ENCODE measurements around the gene OXSR1. TPM values are rescaled to one million over a fixed set of nuclear protein-coding genes. Genes with fewer than 3 reads are reported as not detected.
A peak's percentile ranks its signal among the peaks of the same experiment; 100 is the strongest.

OXSR1 gene
- total RNA-seq: 22.4 TPM
- long read RNA-seq, full-length matches to known transcripts: 14 of 37 reads
- long read RNA-seq, partial matches to known transcripts: 23 of 37 reads
- long read RNA-seq, other reads (novel, unspliced or antisense): 0 of 37 reads

DNA sequence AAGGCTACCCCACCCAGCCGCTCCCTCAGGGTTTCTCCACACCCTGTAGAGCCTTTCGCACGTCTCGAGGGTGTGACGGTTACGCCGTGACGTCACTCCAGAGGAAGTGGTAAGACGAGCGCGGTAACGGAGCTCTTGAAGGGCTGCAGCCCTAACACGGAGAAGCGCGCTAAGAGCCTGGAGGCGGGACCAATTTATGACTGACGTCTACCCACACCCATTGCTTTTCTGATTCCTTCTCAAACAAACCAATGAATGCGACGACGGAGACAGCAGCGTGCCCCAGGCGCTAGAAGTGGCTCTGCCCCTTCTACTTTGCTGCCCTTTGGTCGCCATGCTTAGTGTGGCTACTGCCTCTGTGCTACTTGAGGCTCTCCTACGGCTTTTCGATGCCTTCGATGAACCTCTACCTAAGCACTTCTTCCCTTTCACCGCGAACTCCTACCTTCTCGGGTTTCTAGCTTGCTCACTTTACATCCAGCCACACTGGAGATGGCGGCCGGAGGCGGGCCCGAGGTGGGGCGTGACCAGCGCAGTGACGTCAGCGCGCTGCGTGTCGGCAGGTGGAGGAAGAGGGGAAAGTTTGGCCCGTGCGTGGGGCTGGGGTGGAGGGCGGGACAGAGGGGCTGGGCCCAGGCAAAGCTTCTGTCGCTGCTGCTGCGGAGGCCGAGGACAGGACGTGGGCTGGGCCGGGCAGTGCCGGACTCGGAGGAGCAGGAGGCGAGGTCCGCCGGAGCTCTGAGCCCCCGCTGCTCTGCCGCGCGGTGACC lies at the start of gene OXSR1:
Gene OXSR1 (plus strand): TSS at position 586 of the 770 bp plus-strand sequence. CDS start 340 bp downstream, outside the sequence.
- intact Hi-C loops (cut with micrococcal nuclease): no loop called here
- ATAC-seq (peak; percentile 95), DNase-seq (peak; percentile 99)

DNA sequence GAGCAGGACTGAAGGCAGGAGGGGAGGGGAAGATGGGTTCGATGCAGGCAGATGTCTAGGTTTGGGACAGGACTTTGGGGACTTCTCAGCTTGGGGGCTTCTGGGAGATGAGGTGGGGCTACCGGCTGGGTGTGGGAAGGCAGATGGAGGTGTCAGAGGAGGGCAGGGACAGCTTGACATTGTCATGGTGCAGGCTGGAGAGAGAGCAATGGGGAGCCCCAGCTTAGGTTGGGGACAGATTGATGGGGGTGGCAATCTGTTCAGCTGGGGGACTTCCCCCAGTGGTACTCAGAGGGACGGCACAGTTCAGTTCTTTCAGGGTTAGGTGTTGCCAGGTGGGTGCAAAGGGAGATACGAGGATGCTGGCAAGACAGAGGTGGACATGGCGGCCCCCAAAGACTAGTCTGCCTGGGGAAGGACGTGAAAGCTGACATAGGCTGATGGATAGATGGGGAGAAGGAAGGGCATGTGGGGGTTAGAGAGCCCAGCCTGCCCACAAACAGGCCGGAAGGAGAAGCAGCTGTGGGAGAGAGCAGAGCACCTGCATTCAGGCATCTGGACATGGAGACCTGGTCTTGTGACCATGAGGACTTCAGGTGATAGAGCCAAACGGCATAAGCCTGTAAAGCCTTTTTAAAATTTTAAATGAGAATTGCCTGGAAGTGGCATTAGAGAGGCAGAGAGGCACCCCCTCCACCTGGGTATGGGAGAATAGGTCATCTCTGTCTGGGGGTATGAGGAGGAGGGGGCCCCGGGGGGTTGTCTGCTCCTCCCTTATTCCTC lies 49.5 kb upstream of the OXSR1 start:
- no peak for DNase-seq
- intact Hi-C loops (cut with micrococcal nuclease): no loop called here
- ATAC-seq: no peak

DNA sequence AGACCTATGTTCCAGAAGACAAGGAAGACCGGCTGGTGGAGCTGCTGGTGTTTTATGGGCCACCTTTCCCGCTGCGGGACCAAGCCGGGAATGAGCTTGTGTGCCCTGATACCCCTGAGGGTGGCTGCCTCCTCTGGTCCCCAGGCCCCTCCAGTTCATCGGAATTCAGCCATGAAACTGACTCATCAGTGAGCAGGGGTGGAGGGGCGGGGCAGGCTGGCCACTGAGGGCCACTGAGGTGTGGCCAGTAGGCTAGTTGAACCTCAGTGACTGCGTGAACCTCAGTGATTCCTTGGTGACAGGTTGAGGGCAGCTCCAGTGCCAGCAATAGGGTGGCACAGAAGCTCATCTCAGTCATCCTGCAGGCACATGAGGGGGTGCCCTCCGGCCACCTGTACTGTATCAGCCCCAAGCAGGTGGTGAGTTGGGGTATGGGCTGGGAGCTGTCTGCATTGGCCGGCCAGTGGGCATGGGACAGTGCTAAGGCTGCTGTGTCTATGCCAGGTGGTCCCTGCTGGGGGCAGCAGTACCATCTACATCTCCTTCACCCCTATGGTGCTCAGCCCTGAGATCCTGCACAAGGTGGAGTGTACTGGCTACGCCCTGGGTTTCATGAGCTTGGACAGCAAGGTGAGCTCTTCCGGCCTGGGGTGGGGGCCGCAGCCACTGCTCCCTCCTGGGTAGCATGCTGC lies 48.7 kb upstream of the OXSR1 start:
- intact Hi-C loops (cut with micrococcal nuclease): no loop called here
- DNase-seq (no peak), ATAC-seq (peak; percentile 5)

DNA sequence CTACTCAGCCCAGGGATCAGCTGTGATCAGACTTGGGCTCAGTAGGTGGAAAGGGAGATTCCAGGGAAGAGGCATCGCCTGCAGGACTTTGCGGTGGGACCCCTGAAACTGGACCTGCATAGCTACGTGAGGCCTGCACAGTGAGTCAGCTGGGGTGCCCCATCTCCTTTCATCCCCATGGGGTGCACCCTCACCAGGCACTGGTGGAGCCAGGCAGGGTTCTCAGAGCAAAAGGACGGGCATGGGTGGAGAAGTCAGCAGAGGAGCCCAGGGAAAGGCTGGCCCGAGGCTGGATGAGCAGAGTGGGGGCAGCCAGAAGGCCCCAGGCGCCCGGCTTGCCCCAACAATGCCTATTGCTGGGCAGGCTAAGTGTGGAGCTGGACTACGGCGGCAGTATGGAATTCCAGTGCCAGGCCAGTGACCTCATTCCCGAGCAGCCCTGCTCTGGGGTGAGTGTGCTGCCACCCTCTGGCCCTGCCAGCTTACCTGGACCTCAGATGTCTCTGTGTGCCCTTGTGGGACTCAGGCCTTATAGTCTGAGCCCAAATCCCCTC lies 48.1 kb upstream of the OXSR1 start:
- DNase-seq (peak; percentile 64), ATAC-seq (peak; percentile 86)
- intact Hi-C loops (cut with micrococcal nuclease): no loop called here

DNA sequence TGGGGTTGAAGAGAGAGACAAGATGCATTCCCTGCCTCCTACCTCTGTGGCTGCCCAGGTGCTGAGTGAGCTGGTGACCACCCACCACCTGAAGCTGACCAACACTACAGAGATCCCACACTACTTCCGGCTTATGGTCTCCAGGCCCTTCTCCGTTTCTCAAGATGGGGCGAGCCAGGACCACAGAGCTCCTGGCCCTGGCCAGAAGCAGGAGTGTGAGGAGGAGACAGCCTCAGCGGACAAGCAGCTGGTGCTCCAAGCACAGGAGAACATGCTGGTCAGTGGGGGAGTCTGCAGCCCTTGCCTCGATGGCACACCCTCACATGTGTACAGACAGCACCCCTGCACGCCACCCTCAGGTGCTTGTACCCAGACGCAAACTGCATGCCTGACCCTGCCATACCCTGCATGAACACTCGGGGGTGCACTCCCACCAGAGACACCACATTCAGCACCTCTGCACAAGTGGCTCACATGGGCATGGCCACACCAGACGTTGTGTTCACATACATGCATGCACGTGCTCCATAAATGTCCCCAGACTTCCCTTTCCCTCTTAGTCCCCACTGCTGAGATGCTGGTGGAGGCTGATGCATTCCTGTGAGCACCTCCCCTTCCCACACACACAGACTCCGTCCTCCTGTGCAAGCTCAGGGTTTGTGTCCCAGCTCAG lies 47.5 kb upstream of the OXSR1 start:
- peak; percentile 65 for DNase-seq
- intact Hi-C loops (cut with micrococcal nuclease): no loop called here
- peak; percentile 69 for ATAC-seq

DNA sequence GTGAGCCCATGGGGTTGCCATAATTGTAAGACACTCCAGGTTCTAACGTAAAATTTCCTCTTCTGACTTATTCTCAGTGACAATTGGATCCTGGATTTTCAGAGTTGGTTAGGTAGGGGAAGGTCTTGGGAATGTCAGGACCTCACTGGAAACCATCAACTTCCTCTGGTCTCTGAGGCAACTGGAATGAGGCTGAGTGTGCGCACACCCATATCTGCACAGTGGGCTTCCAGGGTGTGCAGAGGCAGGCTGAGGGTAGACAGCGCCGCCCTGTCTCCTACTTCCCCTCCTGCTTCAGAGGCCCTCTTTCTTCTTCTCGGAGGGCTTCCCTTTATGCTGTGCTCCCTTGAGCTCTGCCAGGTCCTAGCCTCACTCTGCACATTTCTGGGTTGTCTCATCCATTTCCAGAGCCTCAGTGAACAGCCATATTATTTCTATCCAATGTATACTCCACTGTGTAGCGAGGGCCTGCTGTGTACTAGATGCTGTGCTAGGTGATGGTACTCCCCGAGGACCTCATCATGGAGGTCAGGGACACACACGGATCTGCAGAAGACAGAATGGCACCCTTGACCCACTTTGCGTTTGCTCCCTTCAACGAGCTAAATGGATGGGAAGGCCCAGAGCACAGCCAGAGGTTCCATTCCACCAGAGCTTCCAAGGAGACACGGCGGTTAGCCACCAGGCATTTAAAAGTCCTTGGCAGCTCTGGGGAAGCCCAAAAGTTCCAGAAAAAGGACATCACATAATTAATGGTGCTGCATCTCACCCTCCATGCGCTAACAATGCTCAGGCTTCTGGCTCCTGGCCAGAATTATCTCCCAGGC lies 46.7 kb upstream of the OXSR1 start:
- ATAC-seq (no peak), DNase-seq (no peak)
- intact Hi-C loops (cut with micrococcal nuclease): no loop called here

DNA sequence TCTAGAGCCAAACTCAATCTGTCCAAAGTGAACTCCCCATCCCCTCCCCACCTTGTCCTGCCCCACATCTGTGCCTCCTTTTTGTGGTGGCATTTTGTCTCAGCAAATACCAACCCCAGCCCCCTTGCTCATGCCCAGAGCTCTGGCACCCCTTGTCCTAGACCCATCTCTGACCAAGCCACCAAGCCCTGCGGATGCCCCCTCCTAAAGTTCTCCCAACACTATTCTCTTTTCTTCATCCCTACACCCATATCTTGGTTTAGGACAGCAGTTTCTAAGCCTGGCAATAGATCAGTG lies 46.1 kb upstream of the OXSR1 start:
- DNase-seq: no peak
- intact Hi-C loops (cut with micrococcal nuclease): no loop called here
- ATAC-seq: no peak

DNA sequence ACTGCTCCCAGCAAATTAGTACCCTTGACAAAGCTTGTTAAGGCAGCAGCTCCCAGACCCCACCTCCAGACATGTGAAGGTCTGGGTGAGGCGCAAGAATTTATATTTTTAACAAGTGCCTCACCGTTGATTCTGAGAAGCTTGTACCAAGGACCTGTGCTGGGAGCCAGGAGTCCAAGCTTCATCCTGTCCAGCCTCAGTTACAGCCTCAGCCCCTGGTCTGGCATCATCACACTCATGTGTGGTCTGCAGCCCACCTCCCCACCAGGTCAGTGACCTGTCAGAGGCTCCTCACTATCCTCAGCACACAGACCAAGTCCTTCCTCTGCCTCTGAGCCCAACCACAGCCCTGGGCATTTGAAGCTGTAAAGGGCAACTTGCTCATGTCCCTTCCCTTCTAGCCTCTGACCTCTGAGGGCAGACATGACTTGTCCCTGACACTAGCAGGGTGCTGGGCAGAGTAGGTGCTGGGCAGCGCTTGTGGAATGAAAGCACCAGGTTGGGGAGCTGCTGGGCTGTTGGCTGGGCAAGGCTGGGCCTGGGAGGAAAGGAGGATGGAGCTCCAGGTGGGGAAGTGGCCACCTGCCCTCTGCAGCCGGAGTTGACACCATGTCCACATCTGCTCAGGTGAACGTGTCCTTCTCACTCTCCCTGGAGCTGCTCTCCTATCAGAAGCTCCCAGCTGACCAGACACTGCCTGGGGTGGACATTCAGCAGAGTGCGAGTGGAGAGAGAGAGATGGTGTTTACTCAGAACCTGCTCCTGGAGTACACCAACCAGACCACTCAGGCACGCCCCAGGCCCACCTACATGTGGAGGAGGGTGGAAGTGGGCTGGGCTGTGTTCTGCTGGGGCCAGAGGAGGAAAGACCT lies 45.3 kb upstream of the OXSR1 start:
- peak; percentile 25 for DNase-seq
- no peak for ATAC-seq
- intact Hi-C loops (cut with micrococcal nuclease): no loop called here

DNA sequence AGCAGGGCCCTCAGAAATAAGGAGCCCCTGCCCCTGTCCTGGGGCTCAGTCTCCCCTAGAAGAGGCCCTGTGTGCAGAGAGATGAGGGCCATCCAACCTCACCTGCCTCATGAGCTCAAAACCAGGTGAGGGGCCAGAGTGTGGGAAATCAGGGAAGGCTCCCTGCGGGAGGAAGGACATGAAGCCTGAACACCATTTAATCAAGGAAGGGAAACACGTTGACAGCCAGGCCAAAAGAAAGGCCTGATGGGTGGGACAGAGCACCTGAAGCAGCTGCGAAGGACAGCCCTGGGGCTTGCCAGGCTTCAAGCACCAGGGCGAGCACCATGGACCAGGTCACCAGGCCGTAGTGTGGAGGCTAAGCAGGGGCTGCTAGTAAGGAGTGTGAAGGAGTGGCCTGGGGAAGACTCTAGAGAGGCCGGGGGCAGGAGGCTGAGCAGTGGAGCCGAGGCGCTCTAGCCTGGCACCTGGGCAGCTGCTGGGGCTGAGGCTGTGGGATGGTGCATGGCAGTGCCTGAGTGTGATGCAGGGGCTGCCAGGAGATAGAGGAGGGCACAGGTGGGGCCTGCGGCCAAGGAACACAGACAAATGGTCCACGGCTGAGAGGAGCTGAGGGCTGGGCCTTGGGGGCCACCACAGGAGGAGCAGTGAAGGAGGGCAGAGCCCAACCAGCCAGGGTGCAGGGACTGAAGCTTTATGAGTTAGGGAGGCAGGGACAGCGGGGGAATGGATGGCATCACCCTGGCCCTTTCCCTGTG lies 44.5 kb upstream of the OXSR1 start:
- intact Hi-C loops (cut with micrococcal nuclease): no loop called here
- DNase-seq (no peak), ATAC-seq (no peak)

DNA sequence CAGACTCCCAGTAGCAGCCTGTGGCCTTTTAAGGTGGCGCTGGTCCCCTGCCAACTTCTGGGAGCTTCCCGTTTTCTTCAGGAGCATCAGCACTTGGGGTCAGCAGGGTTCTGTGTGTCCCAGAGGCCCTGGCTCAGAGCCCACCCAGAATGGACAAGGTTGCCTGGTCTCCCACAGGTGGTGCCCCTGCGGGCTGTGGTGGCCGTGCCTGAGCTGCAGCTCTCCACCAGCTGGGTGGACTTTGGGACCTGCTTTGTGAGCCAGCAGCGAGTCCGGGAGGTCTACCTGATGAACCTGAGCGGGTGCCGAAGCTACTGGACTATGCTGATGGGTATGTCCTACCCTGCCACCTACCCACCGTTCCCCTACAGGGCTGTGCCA lies 43.9 kb upstream of the OXSR1 start:
- ATAC-seq (no peak), DNase-seq (peak; percentile 35)
- intact Hi-C loops (cut with micrococcal nuclease): no loop called here

DNA sequence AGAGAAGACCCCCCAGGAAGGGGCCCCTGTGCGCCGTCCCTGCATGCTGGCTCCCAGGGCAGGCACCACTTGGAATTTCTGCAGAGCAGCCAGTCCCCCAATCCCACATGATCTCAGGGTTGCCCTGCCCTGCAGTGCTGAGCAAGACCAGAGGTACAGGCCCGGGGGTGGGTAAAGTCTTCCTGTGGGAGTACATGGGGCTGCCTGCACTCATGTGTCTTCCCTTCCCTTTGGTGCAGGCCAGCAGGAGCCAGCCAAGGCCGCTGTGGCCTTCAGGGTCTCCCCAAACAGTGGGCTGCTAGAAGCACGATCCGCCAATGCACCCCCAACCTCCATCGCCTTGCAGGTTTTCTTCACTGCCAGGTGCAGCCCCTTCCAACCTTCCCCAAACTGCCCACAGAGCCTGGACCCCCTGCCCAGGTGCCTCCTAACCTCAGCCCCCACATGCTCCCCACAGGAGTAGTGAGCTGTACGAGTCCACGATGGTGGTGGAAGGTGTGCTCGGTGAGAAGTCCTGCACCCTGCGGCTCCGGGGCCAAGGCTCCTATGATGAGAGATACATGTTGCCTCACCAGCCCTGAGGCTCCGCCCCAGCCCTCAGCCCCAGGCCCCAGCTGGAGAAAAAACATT lies 43.4 kb upstream of the OXSR1 start:
- no peak for ATAC-seq
- intact Hi-C loops (cut with micrococcal nuclease): no loop called here

DNA sequence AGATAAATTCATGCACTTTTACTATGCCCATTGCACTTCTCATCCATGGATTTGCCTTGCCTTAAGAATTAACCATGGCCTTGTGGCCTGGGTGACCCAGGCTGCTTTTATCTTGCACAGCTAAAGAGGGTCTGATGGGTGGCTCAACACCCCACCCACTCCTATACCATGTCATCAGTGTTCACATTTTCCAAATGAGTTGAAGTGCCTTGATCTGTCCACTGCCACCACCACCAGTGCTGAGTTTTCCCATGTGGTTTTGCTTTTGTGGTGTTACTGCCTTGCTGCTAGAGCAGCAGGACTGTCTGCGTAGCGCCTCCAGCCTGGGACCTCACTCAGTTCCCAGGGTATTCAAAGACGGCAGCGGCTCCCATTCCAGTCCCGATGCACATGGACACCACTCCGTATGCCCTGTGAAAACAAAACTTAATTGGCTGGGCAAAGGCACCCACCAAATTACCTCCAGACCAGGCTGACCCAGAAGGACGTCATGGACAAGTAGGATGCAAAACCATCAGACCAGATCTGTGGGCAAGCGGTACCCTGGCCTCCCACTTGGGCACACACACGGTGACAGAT lies 42.5 kb upstream of the OXSR1 start:
- DNase-seq: no peak
- ATAC-seq: no peak
- intact Hi-C loops (cut with micrococcal nuclease): no loop called here

More for the DNA sequence above, 43.4 kb upstream of the OXSR1 start:
- DNase-seq: peak; percentile 21

DNA sequence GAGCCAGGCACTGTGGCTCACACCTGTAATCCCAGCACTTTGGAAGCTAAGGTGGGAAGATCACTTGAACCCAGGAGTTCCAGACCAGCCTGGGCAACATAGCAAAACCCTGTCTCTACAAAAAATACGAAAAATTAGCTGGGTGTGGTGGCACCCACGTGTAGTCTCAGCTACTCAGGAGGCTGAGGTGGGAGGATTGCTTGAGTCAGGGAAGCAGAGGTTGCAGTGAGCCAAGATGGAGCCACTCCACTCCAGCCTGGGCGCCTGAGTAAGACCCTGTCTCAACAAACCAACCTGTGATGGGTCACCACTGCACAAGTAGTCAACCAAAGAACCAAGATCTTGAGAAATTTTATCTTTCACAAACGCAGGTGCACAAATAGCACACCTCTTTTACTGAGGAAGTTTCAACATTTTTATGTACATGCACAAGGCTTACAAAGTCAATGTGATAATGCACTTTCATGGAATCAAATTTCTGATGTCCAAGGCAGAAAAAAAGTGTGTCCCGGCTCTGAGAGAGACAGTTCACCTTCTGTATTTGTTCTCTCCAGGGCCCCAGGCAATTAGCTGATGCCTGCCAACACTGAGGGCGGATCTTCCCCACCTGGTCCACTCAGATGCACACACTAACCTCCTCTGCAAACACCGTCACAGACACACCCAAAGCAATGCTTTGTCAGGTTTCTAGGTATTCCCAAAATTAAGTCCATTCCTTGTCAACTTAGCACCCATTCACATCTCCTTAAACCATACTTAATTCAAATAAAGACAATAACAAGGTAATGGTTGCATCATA lies 40.8 kb upstream of the OXSR1 start:
- DNase-seq (no peak), ATAC-seq (no peak)
- intact Hi-C loops (cut with micrococcal nuclease): no loop called here

DNA sequence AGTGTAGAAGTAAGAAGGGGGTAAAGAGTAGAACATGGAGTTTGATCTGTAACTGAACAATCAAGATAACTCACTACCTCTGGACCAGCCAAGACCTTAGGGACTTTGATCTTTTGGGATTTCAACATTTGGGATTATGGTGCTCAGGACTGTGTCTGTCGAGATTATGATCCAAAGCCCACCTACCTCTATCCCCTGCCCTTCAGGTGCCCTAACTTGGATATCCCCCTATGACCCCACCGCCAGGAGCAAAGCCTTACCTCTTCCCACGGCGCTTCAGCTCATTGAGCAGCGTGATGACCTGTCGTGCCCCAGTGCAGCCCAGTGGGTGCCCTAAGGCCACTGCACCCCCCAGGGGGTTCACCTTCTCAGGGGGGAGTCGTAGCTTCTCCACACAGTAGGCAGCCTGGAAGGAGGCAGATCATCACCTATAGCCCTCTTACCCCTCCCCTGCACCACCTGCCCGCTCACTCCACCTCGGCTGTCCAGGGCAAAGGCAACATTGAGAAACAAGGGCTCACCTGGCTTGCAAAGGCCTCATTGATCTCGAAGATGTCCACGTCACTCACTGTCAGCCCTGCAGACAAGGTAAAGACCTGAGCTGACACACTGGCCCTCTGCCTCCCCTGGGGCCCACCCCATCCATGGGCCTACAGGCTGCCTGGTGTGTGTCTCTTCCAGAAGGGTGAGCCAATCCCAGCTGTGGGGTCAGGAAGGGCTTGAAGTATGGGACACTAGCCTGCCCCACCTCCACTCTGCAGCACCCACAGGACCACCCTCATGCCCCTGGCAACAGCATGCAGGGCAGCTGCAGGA lies 39.8 kb upstream of the OXSR1 start:
- DNase-seq (no peak), ATAC-seq (no peak)
- intact Hi-C loops (cut with micrococcal nuclease): no loop called here

Data from left ventricle myocardium superior (tissue), 1 donor.